ENCODE data around the gene MPV17. TPM values are rescaled to one million over a fixed set of nuclear protein-coding genes. Genes with fewer than 3 reads are reported as not detected.
A peak's percentile ranks its signal among the peaks of the same experiment; 100 is the strongest.

The MPV17 gene
- polyA plus RNA-seq, 1 donor (not counting 4 experiments of a cell fraction or from before 2014, with no cell fraction given), result 125 TPM

DNA sequence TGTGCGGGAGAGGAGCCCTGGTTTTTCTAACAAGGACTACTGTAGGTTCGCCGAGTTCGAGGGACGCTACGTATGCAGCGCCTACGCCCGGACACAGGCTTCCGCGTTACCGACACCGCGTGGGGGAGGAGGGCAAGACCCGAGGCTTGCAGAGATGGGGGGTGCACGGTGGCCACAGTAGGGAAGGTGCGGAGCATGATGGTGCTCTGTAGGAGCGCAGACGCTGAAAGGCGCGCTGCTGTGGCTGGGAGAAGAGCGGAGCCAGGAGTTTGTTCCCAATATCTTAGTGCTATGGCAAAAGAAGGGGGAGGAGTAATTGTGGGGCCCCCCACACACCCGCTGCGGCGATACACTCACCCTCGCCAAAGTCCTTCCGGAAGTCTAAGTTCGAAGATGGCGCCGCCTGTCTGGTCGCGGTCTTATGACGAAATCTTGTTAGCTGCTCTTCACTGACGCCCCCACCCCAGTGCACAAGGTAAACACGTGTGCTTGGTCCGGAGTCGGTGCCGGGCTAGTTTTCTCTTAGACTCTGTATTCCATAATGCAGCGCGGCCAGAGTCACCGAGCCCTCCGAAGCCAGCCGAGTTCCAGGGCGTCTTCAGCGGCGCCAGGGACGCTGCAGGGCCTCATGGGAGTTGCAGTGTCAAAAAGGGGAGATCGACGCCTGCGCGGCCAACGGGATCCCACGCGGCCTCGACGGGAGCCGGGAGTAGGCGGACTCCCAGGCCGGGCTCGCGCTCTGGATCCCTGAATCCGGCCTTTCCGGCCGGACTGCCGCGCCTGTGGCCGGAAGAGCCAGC lies 33.7 kb upstream of the MPV17 start, which contains the start of gene GTF3C2:
GTF3C2 (minus strand) TSS at position 383 of the 800 bp plus-strand sequence. CDS start 13,210 bp downstream, outside the sequence.
- H3K4me1 ChIP-seq (ENCODE audit: control insufficient read depth, extremely low read depth, insufficient read depth, low read length), result peaks cover 18% of the 10 kb centered on the region
- no peaks in the 10 kb centered on the region for H3K27me3 ChIP-seq (ENCODE audit: control insufficient read depth, extremely low read depth, insufficient read depth, low read length)
- TF ChIP-seq EZH2 (IDR thresholded peaks at IDR 0.05; ENCODE audit: low read length), result no peak
- TF ChIP-seq, protein P1, sequence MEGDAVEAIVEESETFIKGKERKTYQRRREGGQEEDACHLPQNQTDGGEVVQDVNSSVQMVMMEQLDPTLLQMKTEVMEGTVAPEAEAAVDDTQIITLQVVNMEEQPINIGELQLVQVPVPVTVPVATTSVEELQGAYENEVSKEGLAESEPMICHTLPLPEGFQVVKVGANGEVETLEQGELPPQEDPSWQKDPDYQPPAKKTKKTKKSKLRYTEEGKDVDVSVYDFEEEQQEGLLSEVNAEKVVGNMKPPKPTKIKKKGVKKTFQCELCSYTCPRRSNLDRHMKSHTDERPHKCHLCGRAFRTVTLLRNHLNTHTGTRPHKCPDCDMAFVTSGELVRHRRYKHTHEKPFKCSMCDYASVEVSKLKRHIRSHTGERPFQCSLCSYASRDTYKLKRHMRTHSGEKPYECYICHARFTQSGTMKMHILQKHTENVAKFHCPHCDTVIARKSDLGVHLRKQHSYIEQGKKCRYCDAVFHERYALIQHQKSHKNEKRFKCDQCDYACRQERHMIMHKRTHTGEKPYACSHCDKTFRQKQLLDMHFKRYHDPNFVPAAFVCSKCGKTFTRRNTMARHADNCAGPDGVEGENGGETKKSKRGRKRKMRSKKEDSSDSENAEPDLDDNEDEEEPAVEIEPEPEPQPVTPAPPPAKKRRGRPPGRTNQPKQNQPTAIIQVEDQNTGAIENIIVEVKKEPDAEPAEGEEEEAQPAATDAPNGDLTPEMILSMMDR (optimal IDR thresholded peaks at IDR 0.05 in 1 of 3, IDR thresholded peaks at IDR 0.05 in 1 of 3, conservative IDR thresholded peaks at IDR 0.05 in 1 of 3; ENCODE audit: extremely low read depth in 1 of 3, insufficient read depth in 2 of 3, low read length in 3 of 3), result no peak
- dilution Hi-C loops (cut with MboI; ENCODE audit: extremely low pct_ligation_motif_present, low sequenced_read_pairs), result no loop called here
- H3K4me2 ChIP-seq (ENCODE audit: control insufficient read depth, extremely low read depth, insufficient read depth, low read depth, low read length), result peak within 1 kb of the TSS; percentile 99
- DNase-seq (ENCODE audit: low read depth, low spot score) (peak; percentile 81), FAIRE-seq (no peak)
- peaks cover 63% of the 10 kb centered on the region for H3K79me2 ChIP-seq (ENCODE audit: control insufficient read depth, insufficient read depth, low read length)
- no peaks in the 10 kb centered on the region for H3K9me1 ChIP-seq (ENCODE audit: control insufficient read depth, extremely low read depth, insufficient read depth, low read length)
- H2AFZ ChIP-seq (ENCODE audit: control insufficient read depth, low read length), result peak within 1 kb of the TSS; percentile 90
- no peaks in the 10 kb centered on the region for H4K20me1 ChIP-seq (ENCODE audit: control insufficient read depth, extremely low read depth, insufficient read depth, low read length)
- H3K9ac ChIP-seq (ENCODE audit: control insufficient read depth, extremely low read depth, insufficient read depth, low read length), result peak within 1 kb of the TSS; percentile 95
- H3K36me3 ChIP-seq (ENCODE audit: control insufficient read depth in 2 of 2, extremely low read depth in 1 of 2, insufficient read depth in 2 of 2, low read length in 2 of 2), result no peaks in the 10 kb centered on the region
- H3K9me3 ChIP-seq (ENCODE audit: control insufficient read depth, low read depth, low read length), result no peaks in the 10 kb centered on the region
- H3K27ac ChIP-seq (ENCODE audit: control insufficient read depth, insufficient read depth, low read length), result peak within 1 kb of the TSS; percentile 90
- H3K4me3 ChIP-seq (ENCODE audit: control insufficient read depth in 2 of 3, extremely low read depth in 1 of 3, insufficient read depth in 2 of 3, low read depth in 1 of 3, low read length in 3 of 3), result peak within 1 kb of the TSS; percentile 82 to 94 (median 86)

DNA sequence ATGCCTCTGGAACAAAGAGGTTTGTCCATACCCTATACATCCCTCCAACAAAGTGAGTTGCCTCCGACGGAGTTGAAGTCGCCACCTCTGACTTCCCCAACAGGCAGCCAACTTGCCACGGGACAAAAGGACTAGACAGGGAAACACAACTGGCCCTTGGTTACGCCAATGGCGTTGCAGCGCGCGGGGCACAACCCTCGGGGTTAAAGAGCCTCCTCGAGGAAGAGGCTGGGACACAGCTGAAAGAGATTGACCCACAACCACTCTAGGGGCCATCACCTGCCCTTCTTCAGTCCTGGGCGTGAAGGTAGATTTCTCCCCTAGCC lies 33.1 kb upstream of the MPV17 start:
- Histone ChIP-seq H3K9ac (ENCODE audit: control insufficient read depth, extremely low read depth, insufficient read depth, low read length) (peak overlapping the region; percentile 95), H3K4me2 (ENCODE audit: control insufficient read depth, extremely low read depth, insufficient read depth, low read depth, low read length) (peak overlapping the region; percentile 99), H2AFZ (ENCODE audit: control insufficient read depth, low read length) (peak overlapping the region; percentile 82), H3K79me2 (ENCODE audit: control insufficient read depth, insufficient read depth, low read length) (peaks cover 67% of the 10 kb centered on the region), H3K9me3 (ENCODE audit: control insufficient read depth, low read depth, low read length) (no peaks in the 10 kb centered on the region), H3K27me3 (ENCODE audit: control insufficient read depth, extremely low read depth, insufficient read depth, low read length) (no peaks in the 10 kb centered on the region), H3K36me3 (ENCODE audit: control insufficient read depth in 2 of 2, extremely low read depth in 1 of 2, insufficient read depth in 2 of 2, low read length in 2 of 2) (no peaks in the 10 kb centered on the region), H3K4me1 (ENCODE audit: control insufficient read depth, extremely low read depth, insufficient read depth, low read length) (peaks cover 18% of the 10 kb centered on the region), H4K20me1 (ENCODE audit: control insufficient read depth, extremely low read depth, insufficient read depth, low read length) (no peaks in the 10 kb centered on the region), H3K9me1 (ENCODE audit: control insufficient read depth, extremely low read depth, insufficient read depth, low read length) (no peaks in the 10 kb centered on the region), H3K27ac (ENCODE audit: control insufficient read depth, insufficient read depth, low read length) (peak overlapping the region; percentile 90), H3K4me3 (ENCODE audit: control insufficient read depth in 2 of 3, extremely low read depth in 1 of 3, insufficient read depth in 2 of 3, low read depth in 1 of 3, low read length in 3 of 3) (peak overlapping the region; percentile 82 to 94 (median 86))
- dilution Hi-C loops (cut with MboI; ENCODE audit: extremely low pct_ligation_motif_present, low sequenced_read_pairs), result no loop called here
- DNase-seq (ENCODE audit: low read depth, low spot score), result no peak
- TF ChIP-seq, protein P1 (optimal IDR thresholded peaks at IDR 0.05 in 1 of 3, IDR thresholded peaks at IDR 0.05 in 1 of 3, conservative IDR thresholded peaks at IDR 0.05 in 1 of 3; ENCODE audit: extremely low read depth in 1 of 3, insufficient read depth in 2 of 3, low read length in 3 of 3), result no peak
- TF ChIP-seq EZH2 (IDR thresholded peaks at IDR 0.05; ENCODE audit: low read length), result no peak
- FAIRE-seq, result no peak
